HepG2 (cell line): ENCODE data around the gene RBBP8NL. TPM values are rescaled to one million over a fixed set of nuclear protein-coding genes. Genes with fewer than 3 reads are reported as not detected.

Source experiments
- AKAP8 ChIP-seq: sonication (generic); formaldehyde crosslinking; IDR thresholded peaks from 2 replicates; pipeline ENCODE4 v1.5.1; 2020; ENCODE audit warnings: mild to moderate bottlenecking, missing genetic modification reagents
- BHLHE40 ChIP-seq: IDR thresholded peaks from 2 replicates; pipeline ENCODE4 v1.6.1; 2011; ENCODE audit warnings: low read length, improper control_type of control experiment
- EP300 ChIP-seq, 3 experiments: sonication (generic) in 1 of 3; formaldehyde crosslinking in 1 of 3; IDR thresholded peaks; 2 replicates each; pipeline versions ENCODE4 v1.5.1 to v1.6.1; 2011 to 2020; ENCODE audit warnings: low read depth in 2 of 3, low read length in 2 of 3, borderline replicate concordance in 1 of 3, improper control_type of control experiment in 1 of 3, mild to moderate bottlenecking in 1 of 3, missing genetic modification reagents in 1 of 3, moderate library complexity in 1 of 3
- GATAD2A ChIP-seq: IDR thresholded peaks from 2 replicates; pipeline ENCODE4 v1.6.1; 2016
- GPN1 ChIP-seq: sonication (generic); formaldehyde crosslinking; IDR thresholded peaks from 2 replicates; pipeline ENCODE4 v1.5.1; 2020; ENCODE audit warnings: missing genetic modification reagents, borderline replicate concordance
- HHEX ChIP-seq: IDR thresholded peaks from 2 replicates; pipeline ENCODE4 v1.6.1; 2016; ENCODE audit warnings: control low read depth
- HMG20B ChIP-seq: conservative IDR thresholded peaks from 2 replicates; pipeline ENCODE4 v1.6.1; 2016; ENCODE audit warnings: missing genetic modification reagents, missing compliant biosample characterization
- HNF4A ChIP-seq: sonication (generic); formaldehyde crosslinking; IDR thresholded peaks from 2 replicates; pipeline ENCODE4 v1.4.0; 2020; ENCODE audit warnings: missing genetic modification reagents
- KDM1A ChIP-seq: IDR thresholded peaks from 2 replicates; pipeline ENCODE4 v1.6.1; 2016; ENCODE audit warnings: missing compliant biosample characterization
- PHF21A ChIP-seq: sonication (generic); formaldehyde crosslinking; IDR thresholded peaks from 2 replicates; pipeline ENCODE4 v1.5.0; 2020; ENCODE audit warnings: mild to moderate bottlenecking, missing genetic modification reagents
- PRPF4 ChIP-seq: fragments of 200-400 bp; formaldehyde crosslinking; IDR thresholded peaks from 2 replicates; pipeline ENCODE4 v1.6.1; 2016; ENCODE audit warnings: low read length, low read depth; ENCODE audit not compliant: poor library complexity, severe bottlenecking
- RFX1 ChIP-seq: fragments of 450-650 bp; IDR thresholded peaks from 2 replicates; pipeline ENCODE4 v1.6.1; 2017
- SATB2 ChIP-seq: sonication (generic); formaldehyde crosslinking; IDR thresholded peaks from 2 replicates; pipeline ENCODE4 v1.5.0; 2020; ENCODE audit warnings: missing genetic modification reagents
- SCMH1 ChIP-seq: sonication (generic); formaldehyde crosslinking; IDR thresholded peaks from 2 replicates; pipeline ENCODE4 v1.9.0; 2021; ENCODE audit warnings: missing genetic modification reagents, mild to moderate bottlenecking, borderline replicate concordance
- SP140L ChIP-seq: sonication (generic); formaldehyde crosslinking; IDR thresholded peaks from 2 replicates; pipeline ENCODE4 v1.4.0; 2020; ENCODE audit warnings: missing genetic modification reagents, borderline replicate concordance
- TOE1 ChIP-seq: sonication (generic); formaldehyde crosslinking; IDR thresholded peaks from 2 replicates; pipeline ENCODE4 v1.4.0; 2020; ENCODE audit warnings: mild to moderate bottlenecking, missing genetic modification reagents
- TSC22D2 ChIP-seq: sonication (generic); formaldehyde crosslinking; IDR thresholded peaks from 2 replicates; pipeline ENCODE4 v1.5.1; 2020; ENCODE audit warnings: missing genetic modification reagents, mild to moderate bottlenecking, borderline replicate concordance
- ZFY ChIP-seq: sonication (generic); formaldehyde crosslinking; IDR thresholded peaks from 2 replicates; pipeline ENCODE4 v1.4.0; 2020; ENCODE audit warnings: missing genetic modification reagents
- ZNF205 ChIP-seq: IDR thresholded peaks from 2 replicates; pipeline ENCODE4 v1.6.1; 2018; ENCODE audit warnings: missing biosample characterization, missing genetic modification reagents
- ZNF230 ChIP-seq: sonication (generic); formaldehyde crosslinking; IDR thresholded peaks from 2 replicates; pipeline ENCODE4 v1.4.0; 2020; ENCODE audit warnings: mild to moderate bottlenecking, missing genetic modification reagents
- ZNF251 ChIP-seq: sonication (generic); formaldehyde crosslinking; IDR thresholded peaks from 2 replicates; pipeline ENCODE4 v1.9.0; 2021; ENCODE audit warnings: mild to moderate bottlenecking, missing genetic modification reagents
- ZNF572 ChIP-seq: sonication (generic); formaldehyde crosslinking; IDR thresholded peaks from 2 replicates; pipeline ENCODE4 v1.5.1; 2020; ENCODE audit warnings: mild to moderate bottlenecking, missing genetic modification reagents
- ZNF605 ChIP-seq: sonication (generic); formaldehyde crosslinking; IDR thresholded peaks from 2 replicates; pipeline ENCODE4 v1.8.0; 2022; ENCODE audit warnings: mild to moderate bottlenecking, missing genetic modification reagents
- ZNF678 ChIP-seq: sonication (generic); formaldehyde crosslinking; IDR thresholded peaks from 2 replicates; pipeline ENCODE4 v1.4.0; 2020; ENCODE audit warnings: mild to moderate bottlenecking, missing genetic modification reagents
- ZNF703 ChIP-seq: sonication (generic); formaldehyde crosslinking; IDR thresholded peaks from 2 replicates; pipeline ENCODE4 v1.5.1; 2020; ENCODE audit warnings: missing genetic modification reagents, mild to moderate bottlenecking, moderate library complexity, borderline replicate concordance
- ZNF737 ChIP-seq: sonication (generic); formaldehyde crosslinking; IDR thresholded peaks from 2 replicates; pipeline ENCODE4 v1.5.0; 2020; ENCODE audit warnings: missing genetic modification reagents, mild to moderate bottlenecking, borderline replicate concordance
- ZNF780A ChIP-seq: sonication (generic); formaldehyde crosslinking; IDR thresholded peaks from 2 replicates; pipeline ENCODE4 v1.8.0; 2022; ENCODE audit warnings: mild to moderate bottlenecking, missing genetic modification reagents, moderate library complexity
- ZNF891 ChIP-seq: sonication (generic); formaldehyde crosslinking; IDR thresholded peaks from 2 replicates; pipeline ENCODE4 v1.5.0; 2020; ENCODE audit warnings: mild to moderate bottlenecking, missing genetic modification reagents
- polyA plus RNA-seq, 8 experiments: library from polyadenylated mRNA; depleted of rRNA in 3 of 8; stranded (reverse) in 7 of 8; unstranded in 1 of 8; fragments of >200 nt; fragmentation: Illumina TruSeq in 4 of 8; extraction: Trizol in 4 of 8; gene quantifications; 2 replicates each; pipeline versions ENCODE4 v1.2.1 to v1.2.3, GENCODE V29; 2011 to 2016; ENCODE audit warnings: low read depth in 4 of 8, missing spikeins in 1 of 8, mixed read lengths in 1 of 8; ENCODE audit not compliant: insufficient read depth in 1 of 8
- total RNA-seq, 5 experiments: library from RNA; depleted of rRNA; stranded (reverse); fragments of >200 nt; fragmentation: Illumina TruSeq; extraction: Trizol; gene quantifications; 2 replicates each; pipeline ENCODE4 v1.2.3, GENCODE V29; 2016; ENCODE audit warnings: low read depth in 1 of 5
- TF ChIP-seq, protein P1 (sequence below): sonication (generic); formaldehyde crosslinking; IDR thresholded peaks from 2 replicates; pipeline ENCODE4 v1.4.0; 2020; ENCODE audit warnings: mild to moderate bottlenecking, missing genetic modification reagents
- TF ChIP-seq, protein P2 (sequence below): sonication (generic); formaldehyde crosslinking; IDR thresholded peaks from 2 replicates; pipeline ENCODE4 v1.8.0; 2022; ENCODE audit warnings: mild to moderate bottlenecking, missing genetic modification reagents, moderate library complexity
- TF ChIP-seq, protein P3 (sequence below): sonication (generic); formaldehyde crosslinking; IDR thresholded peaks from 2 replicates; pipeline ENCODE4 v1.5.1; 2020; ENCODE audit warnings: mild to moderate bottlenecking, missing genetic modification reagents, borderline replicate concordance

Gene RBBP8NL
- total and polyA plus RNA-seq, 2 of the 13 experiments (the other 11 are each of a cell fraction or from before 2014, with no cell fraction given), result 0.69 to 0.86 TPM

DNA sequence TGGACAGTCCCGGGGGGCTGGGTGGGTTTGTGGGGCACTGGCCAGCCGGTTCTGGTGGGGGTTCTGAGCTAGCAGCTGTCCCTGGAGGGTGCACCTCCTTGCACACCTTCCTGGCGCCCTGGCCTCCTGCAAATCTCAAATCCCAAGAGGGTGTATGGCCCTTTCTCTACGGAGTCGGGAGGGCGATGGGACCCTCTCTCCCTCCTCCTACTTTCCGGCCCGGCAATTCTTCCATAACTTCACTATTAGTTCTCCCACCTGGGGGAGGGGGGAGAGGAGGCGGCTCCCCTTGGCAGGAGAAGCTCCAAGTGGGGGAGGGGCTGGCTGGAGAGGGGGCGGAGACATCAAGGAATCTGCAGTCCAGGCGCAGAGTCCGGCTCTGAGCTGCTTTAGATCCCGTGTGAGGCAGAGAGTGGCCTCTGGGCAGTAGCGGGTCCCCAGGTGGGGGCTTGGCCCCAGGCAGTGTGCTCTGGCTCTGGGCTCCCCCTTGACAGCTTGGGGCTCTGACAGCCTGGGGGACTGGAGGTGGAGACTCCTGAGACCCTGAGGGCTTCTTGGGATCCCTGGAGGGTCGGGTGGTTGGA lies 58.9 kb downstream of the RBBP8NL start (continued):
- no peak for TF ChIP-seq ZNF205
- TF ChIP-seq PHF21A, result peak; percentile 64; the same call in 1 of the 2 replicates
- no peak for TF ChIP-seq GPN1 (CRISPR knock-in tag)
- TF ChIP-seq ZNF678 (CRISPR knock-in tag), result no peak; the same call in 1 of the 2 replicates
- TF ChIP-seq ZNF780A, result peak; percentile 67
- no peak for TF ChIP-seq ZNF605 (CRISPR knock-in tag)
- no peak for TF ChIP-seq SCMH1 (CRISPR knock-in tag)
- TF ChIP-seq RFX1, result no peak
- TF ChIP-seq KDM1A (CRISPR knock-in tag), result no peak
- TF ChIP-seq, protein P1, sequence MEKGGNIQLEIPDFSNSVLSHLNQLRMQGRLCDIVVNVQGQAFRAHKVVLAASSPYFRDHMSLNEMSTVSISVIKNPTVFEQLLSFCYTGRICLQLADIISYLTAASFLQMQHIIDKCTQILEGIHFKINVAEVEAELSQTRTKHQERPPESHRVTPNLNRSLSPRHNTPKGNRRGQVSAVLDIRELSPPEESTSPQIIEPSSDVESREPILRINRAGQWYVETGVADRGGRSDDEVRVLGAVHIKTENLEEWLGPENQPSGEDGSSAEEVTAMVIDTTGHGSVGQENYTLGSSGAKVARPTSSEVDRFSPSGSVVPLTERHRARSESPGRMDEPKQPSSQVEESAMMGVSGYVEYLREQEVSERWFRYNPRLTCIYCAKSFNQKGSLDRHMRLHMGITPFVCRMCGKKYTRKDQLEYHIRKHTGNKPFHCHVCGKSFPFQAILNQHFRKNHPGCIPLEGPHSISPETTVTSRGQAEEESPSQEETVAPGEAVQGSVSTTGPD, result no peak
- TF ChIP-seq, protein P2, sequence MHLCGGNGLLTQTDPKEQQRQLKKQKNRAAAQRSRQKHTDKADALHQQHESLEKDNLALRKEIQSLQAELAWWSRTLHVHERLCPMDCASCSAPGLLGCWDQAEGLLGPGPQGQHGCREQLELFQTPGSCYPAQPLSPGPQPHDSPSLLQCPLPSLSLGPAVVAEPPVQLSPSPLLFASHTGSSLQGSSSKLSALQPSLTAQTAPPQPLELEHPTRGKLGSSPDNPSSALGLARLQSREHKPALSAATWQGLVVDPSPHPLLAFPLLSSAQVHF (CRISPR knock-in tag), result no peak; the same call in 1 of the 2 replicates
- TF ChIP-seq HNF4A (CRISPR knock-in tag), result peak; percentile 79
- no peak for TF ChIP-seq ZNF572
- 0 out of 2 replicates have a peak, but pooled peaks have one; percentile 50 for TF ChIP-seq GATAD2A (CRISPR knock-in tag)
- peak; percentile 98 for TF ChIP-seq PRPF4
- peak; percentile 70; the same call in 1 of the 2 replicates for TF ChIP-seq AKAP8 (CRISPR knock-in tag)
- TF ChIP-seq ZNF251 (CRISPR knock-in tag), result no peak
- TF ChIP-seq SP140L, result no peak
- TF ChIP-seq ZNF737, result no peak
- TF ChIP-seq ZNF891 (CRISPR knock-in tag), result no peak; the same call in none of the 2 replicates
- no peak for TF ChIP-seq ZNF230 (CRISPR knock-in tag)
- TF ChIP-seq HMG20B (CRISPR knock-in tag), result no peak
- TF ChIP-seq HHEX (CRISPR knock-in tag), result no peak
- no peak for TF ChIP-seq SATB2 (CRISPR knock-in tag)
- peak; percentile 42 to 50; a peak in 2 of 4 replicates for TF ChIP-seq EP300 (IDR thresholded peaks at IDR 0.05; ENCODE audit: low read depth in 2 of 2, low read length in 2 of 2)
- TF ChIP-seq EP300 (CRISPR knock-in tag; IDR thresholded peaks at IDR 0.05; ENCODE audit: borderline replicate concordance), result no peak
- peak; percentile 76 for TF ChIP-seq BHLHE40
- TF ChIP-seq, protein P3, sequence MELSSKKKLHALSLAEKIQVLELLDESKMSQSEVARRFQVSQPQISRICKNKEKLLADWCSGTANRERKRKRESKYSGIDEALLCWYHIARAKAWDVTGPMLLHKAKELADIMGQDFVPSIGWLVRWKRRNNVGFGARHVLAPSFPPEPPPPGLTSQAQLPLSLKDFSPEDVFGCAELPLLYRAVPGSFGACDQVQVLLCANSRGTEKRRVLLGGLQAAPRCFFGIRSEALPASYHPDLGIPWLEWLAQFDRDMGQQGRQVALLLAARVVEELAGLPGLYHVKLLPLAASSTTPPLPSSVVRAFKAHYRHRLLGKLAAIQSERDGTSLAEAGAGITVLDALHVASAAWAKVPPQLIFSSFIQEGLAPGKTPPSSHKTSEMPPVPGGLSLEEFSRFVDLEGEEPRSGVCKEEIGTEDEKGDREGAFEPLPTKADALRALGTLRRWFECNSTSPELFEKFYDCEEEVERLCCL (CRISPR knock-in tag), result 0 out of 2 replicates have a peak, but pooled peaks have one; percentile 10
- TF ChIP-seq TSC22D2, result no peak
- TF ChIP-seq ZFY, result no peak
- no peak for TF ChIP-seq TOE1 (CRISPR knock-in tag)
- TF ChIP-seq ZNF703 (CRISPR knock-in tag), result no peak; the same call in 1 of the 2 replicates
